Middle frontal gyrus (tissue), 1 donor: ENCODE measurements around the gene MUSK.
"Not testable (repeated sequence)": the region's sequence is repeated elsewhere in the genome, so short reads cannot be mapped to it uniquely, and the experiment has no call there.

Experiments used
- DNase-seq: peaks from one replicate; pipeline ENCODE4 v3.0.0-alpha.2; 2015; ENCODE audit warnings: low spot score; ENCODE audit errors: extremely low spot score

The MUSK gene

DNA sequence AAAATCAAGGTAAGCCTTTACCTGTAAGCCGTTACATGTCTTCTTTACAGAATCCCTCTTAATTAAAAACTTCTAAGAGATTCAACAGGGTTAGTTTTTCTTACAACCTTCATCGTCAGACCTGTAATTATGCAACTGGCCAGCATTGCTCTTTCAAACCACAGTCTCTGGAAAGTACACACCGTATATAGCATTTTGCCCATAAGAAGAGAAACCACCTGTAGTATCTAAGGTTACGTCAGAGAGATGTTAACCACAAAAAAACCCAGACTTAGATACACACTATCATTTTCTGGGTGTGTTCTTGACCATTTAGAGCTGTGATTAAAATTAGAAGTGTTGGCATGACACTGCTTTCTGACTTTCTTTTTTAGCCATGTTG lies 140.0 kb downstream of the MUSK start:
- no peak for DNase-seq

GRCh38 chr9:110809038-110809595 lies 140.5 kb downstream of the MUSK start:
- no peak for DNase-seq

DNA sequence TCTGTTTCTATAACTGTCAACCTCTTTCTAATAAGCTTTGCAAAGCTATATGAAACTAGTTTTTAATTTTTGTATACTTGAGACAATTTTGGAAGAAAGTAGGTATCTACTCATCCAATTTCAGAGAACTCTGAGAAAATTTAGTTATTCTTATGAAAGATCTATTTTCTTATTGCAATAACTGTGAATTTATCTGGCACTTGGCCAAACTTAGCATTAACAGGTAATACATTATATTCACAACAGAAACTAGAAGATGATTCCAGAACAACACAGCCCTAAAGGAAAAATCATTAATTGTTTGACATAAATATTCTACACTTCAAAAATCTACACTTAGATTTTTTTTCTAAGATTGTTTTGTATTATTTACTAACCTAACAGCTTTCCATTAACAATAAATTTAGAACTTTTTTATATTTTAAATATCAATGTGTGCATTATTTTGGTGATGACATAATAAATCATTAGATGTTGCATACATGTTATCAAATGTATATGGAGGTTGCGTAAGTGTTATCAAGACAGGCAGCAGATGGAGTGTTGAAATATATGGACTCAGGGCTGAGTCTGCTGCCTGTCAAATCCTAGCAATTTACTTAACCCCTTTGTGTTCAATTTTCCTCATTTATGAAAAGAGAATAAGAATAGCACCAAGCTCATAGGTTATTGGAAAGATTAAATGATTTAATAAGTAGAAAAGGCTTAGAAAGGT lies 141.8 kb downstream of the MUSK start:
- DNase-seq: no peak

DNA sequence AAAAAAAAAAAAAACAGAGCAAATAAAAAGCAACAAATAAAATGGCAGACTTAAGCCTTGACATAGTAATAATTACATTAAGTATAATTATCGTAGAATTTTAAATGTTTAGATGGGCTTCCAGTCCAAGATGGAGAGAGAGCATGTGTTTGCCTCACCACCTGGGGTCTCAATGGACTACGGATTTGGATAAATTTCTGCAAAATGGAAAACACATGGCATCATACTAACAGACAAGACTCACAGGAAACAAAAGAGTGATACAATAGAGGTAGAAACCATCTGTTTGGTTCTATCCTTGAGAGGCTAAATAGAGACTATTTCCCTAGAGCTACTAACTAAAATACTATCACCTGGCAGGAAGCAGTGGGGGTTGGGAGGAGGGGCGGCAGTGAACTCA lies 144.3 kb downstream of the MUSK start:
- no peak for DNase-seq

GRCh38 chr9:110814159-110814558 lies 145.6 kb downstream of the MUSK start:
- DNase-seq: no peak

DNA sequence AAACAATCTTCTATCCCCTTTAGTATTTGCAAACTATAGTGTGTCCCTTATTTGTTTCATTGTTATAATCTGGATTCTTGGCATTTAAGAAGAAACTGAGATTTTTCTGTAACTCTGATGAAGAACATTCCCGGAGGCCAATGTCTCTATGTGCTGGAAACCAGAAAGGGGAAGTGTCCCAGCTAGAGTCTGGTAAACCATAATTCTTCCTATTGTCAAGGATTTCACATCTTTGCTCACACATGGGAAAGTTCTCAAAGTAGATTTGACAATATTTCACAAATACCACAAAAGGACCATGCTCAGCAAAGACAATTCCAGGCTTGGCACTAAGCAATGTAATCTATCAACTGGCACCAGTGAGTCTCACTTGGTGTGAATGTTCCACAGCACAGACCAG lies 146.8 kb downstream of the MUSK start:
- DNase-seq: no peak

- no peak for DNase-seq
These were observed 151.8 kb downstream of the MUSK start for GRCh38 chr9:110820381-110820780.

DNA sequence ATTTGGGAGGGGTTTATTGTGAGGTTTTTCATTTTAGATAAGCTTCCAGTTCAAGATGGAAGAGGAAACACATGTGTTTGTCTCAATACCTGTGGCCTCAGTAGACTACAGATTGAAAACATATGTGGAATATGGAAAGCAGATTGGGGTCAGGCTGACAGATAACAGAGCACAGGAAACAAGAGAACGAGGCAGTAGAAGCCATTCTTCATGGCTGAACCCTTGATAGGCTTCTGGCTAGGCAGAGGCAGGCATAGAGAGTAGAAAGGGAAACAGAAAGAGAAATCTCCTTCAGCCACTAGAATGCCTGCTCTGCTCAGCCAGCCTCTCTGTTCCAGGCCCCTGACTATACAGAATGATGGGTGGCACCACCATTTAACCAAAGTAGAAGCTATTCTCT lies 152.5 kb downstream of the MUSK start:
- no peak for DNase-seq

DNA sequence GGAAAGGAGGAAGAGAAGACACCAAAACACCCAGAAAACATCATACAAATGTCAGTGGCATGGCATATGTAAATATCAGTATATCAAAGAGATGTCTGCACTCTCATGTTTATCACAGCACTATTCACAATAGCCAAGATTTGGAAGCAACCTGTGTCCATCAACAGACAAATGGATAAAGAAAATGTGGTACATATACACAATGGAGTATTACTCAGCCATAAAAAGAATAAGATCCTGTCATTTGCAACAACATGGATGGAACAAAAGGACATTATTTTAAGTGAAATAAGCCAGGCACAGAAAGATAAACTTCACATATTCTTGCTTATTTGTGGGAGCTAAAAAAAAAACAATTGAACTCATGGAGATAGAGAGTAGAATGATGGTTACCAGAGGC lies 156.5 kb downstream of the MUSK start:
- not testable (repeated sequence) for DNase-seq

DNA sequence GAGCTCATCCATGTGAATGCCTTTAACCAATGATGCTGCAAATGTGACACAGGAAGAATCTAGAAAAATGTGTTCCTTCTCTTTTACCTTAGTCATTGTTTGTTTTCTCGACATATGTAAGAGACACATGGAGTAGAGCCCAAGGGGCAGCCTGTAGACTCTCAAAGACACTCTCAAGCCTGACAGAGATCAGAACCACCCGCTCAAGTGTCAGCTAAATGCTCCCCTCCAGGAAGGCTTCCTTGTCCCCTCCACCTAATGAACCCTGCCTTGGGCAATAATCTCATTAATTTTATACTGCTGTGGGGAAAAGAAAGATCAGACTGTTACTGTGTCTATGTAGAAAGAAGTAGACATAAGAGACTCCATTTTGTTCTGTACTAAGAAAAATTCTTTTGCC lies 157.4 kb downstream of the MUSK start:
- DNase-seq: no peak

- DNase-seq: not testable (repeated sequence)
These were observed 157.8 kb downstream of the MUSK start for GRCh38 chr9:110826400-110826799.

DNA sequence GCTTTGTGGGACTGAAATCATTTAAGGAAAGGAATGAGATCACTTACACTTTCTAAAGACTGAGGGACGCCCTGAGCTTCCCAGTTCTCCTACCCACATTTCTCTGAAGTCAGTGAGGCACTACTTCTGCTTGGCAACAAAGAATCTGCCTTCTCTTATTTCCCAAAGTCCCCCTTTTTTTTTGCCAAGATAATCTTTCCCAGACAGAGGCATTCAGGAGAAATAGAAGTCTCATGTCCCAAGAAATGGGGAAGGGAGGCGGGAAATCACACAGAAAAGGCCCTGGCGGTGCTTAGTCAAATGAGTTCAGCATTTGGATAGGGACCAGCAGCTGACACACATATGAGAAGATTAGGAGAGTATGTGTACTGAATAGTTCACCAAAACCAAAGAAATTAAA lies 159.7 kb downstream of the MUSK start:
- no peak for DNase-seq

DNA sequence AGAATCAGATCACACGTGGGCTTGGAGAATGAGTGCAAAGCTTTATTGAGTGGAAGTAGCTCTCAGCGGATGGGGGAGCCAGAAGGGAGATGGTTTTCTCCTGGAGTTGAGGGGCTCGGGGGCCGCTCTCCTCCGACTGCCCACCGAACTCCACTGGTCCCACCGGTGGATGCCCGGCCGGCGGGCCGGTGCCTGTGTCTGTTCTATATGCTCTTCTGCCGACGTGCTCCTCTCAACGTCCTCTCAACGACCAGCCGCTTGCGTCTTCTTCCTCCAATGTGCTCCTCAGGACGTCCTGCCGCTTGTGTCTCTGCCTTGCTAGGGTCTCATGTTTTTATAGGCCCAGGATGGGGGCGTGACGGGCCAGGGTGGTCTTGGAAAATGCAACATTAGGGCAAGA lies 161.9 kb downstream of the MUSK start:
- DNase-seq: no peak

- no peak for DNase-seq
These were observed 164.3 kb downstream of the MUSK start for GRCh38 chr9:110832926-110833325.

DNA sequence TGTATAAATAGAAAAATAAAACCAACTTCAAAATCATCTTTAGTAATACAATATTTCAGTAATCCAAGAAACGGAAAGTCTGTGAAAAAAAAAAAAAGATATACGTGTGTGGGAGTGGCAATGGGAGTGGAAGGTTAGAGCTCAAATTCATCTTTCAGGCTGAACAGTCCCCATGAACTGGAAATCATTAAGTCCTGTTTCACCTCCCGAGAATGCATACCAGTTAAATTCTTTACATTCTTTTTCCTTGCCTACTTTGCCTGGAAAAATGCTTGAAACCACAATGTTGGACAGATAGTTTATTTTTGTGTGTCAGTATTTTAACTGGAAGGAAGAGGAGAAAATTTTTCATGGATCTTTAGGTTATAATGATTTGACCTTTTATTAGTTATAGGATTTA lies 166.8 kb downstream of the MUSK start:
- DNase-seq: no peak

DNA sequence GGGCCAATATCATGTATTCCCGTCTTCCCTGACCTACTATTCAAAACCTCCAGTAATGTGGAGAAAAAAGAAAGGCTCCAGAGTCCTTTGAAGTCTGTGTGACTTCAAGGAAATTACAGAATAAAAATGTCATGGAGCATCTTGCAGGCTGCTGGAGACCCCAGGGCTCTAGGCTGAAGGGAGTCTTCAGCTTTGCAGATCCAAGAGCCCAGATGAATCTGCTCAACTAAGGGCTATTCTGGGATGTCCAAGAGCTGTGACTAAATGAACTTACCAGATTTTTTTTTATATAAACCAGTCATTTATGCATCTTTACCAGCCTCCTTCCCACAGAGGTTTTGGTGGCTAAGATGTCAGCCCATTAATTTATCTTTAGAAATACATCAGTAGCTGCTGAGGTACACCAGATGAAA lies 167.3 kb downstream of the MUSK start:
- DNase-seq: no peak

DNA sequence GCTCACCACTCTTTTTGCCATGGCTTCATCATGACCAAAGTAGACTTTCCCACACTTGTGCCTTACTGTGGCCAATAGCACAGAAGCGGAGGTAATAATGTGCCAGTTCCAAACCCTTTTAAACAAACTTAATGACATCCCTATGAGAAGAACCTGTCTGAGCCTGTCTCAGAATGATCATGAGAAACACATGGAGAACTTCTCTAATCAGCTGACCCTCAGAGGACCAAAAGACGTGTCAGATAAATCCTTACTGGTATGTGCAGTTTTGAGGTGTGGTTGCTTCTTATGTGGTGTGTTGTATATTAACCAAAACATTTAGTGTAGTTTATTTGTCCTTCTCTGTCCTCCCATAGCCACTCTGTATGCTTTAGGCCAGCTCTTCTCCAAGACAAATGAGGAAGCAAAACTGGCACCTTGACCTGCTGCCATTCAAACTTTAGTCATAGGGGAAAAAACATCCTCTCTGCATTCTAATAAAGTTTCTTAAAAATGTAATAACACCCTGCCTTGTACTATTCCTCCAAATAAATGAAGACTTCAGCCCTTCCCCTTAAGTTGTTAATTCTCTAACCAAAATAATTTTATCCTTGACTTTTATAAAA lies 168.9 kb downstream of the MUSK start:
- DNase-seq: no peak

GRCh38 chr9:110842169-110842568 lies 173.6 kb downstream of the MUSK start:
- DNase-seq: no peak

DNA sequence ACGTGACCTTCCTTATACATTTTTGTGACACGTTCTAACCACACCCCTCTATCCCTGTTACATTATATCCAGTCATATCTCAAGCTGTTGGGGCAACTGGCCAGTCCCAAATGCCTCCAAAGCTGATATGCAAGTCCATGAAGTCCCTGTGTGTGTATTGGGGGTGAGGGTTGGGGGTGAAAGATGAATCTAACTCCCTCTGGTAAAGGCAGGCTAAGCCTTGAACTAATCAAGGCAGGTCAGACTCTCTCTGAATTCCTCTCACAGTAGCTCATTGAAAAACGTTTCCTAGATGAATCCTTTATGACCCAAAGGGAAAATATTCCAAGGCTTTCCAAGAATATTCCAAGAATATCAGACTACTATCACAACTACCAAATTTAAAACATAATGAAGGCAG lies 174.4 kb downstream of the MUSK start:
- DNase-seq: no peak

DNA sequence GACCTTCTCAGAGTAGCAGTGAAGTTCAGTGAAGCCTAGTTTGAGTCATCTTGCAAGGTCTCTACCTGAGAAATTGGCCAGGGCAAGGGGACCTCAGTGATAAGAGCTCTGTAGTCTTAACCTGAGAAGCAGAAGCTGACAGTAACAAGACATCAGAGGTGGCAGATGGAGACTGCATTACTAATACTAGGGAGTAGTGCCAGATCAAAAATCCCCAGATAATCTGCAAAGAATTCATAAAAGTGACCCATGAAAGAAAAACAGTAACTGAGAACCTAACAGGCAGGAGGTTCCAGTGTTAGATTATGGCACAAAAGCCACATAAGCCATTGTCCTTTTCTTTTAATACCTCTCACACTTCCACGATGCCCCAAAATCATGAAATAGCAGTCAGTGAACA lies 175.5 kb downstream of the MUSK start:
- DNase-seq: no peak

DNA sequence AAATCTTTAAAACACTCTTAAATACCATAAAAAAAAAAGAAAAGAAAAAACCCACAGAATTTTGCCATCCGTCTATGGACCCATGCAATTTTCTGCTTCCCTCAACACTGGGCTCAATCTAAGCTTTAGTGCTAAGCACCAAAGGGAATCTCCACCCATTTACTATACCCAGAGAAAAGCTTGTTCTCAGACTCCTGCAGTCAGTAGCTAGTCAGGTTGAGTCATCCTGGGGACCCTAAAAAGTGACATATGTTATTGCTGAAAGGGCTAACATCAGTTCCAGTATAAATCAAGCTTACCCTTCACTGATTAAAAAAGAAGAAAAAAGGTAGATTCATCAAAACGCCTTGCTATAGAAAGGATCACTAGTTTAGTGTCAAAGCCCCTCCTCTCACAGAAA lies 177.6 kb downstream of the MUSK start:
- DNase-seq: no peak

- DNase-seq: no peak
These were observed 179.1 kb downstream of the MUSK start for GRCh38 chr9:110847671-110848070.
